Mononuclear cell (primary cell): Measurements from ENCODE around the gene MUC21. TPM values are rescaled to one million over a fixed set of nuclear protein-coding genes. Genes with fewer than 3 reads are reported as not detected.
"Not testable (repeated sequence)": the region's sequence is repeated elsewhere in the genome, so short reads cannot be mapped to it uniquely, and the experiment has no call there.

Experiments used
- H3K27me3 ChIP-seq: 2 replicates; pipeline ENCODE4 v1.6.0; 2011; ENCODE audit warnings: low read length, control low read depth; ENCODE audit not compliant: insufficient read depth
- H3K4me1 ChIP-seq: 2 replicates; pipeline ENCODE4 v1.5.1; 2011; ENCODE audit warnings: mild to moderate bottlenecking, low read length, control low read depth; ENCODE audit not compliant: insufficient read depth
- H3K4me3 ChIP-seq: 2 replicates; pipeline ENCODE4 v1.5.1; 2011; ENCODE audit warnings: mild to moderate bottlenecking, low read length, moderate library complexity
- H3K9me3 ChIP-seq: 2 replicates; pipeline ENCODE4 v1.5.1; 2011; ENCODE audit warnings: low read depth, mild to moderate bottlenecking, control low read depth, low read length
- total RNA-seq: library from RNA; depleted of rRNA; stranded (reverse); fragments of >200 nt; gene quantifications from one replicate; pipeline ENCODE4 v1.2.3, GENCODE V29; 2012

The MUC21 gene
- total RNA-seq, 1 donor = not detected

DNA sequence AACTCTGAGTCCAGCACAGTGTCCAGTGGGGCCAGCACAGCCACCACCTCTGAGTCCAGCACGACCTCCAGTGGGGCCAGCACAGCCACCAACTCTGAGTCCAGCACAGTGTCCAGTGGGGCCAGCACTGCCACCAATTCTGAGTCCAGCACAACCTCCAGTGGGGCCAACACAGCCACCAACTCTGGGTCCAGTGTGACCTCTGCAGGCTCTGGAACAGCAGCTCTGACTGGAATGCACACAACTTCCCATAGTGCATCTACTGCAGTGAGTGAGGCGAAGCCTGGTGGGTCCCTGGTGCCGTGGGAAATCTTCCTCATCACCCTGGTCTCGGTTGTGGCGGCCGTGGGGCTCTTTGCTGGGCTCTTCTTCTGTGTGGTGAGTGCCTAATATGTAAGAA, 3.8 kb downstream of the MUC21 start:
- Histone ChIP-seq H3K4me3 (no peak overlapping the region), H3K4me1 (no peaks in the 10 kb centered on the region), H3K27me3 (peaks cover 6% of the 10 kb centered on the region), H3K9me3 (no peaks in the 10 kb centered on the region)

DNA sequence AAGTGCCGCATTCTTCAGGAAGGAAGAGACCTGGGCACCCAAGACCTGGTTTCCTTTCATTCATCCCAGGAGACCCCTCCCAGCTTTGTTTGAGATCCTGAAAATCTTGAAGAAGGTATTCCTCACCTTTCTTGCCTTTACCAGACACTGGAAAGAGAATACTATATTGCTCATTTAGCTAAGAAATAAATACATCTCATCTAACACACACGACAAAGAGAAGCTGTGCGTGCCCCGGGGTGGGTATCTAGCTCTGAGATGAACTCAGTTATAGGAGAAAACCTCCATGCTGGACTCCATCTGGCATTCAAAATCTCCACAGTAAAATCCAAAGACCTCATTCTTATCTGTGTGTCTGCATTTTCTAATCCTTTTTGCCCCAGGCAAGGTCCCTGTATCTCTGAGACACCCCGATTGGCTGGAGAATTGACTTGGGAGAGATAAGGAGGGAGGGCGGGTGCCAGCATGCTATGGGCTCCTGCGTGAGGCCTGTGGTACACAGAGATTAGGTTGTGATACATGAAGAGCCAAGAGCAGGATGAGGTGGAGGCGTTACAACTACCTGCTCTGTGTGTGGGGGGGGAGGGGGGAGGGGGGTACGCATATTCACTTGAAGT, 4.8 kb downstream of the MUC21 start:
- Histone ChIP-seq H3K4me1 (no peaks in the 10 kb centered on the region), H3K4me3 (no peak overlapping the region), H3K27me3 (no peaks in the 10 kb centered on the region), H3K9me3 (no peaks in the 10 kb centered on the region)

DNA sequence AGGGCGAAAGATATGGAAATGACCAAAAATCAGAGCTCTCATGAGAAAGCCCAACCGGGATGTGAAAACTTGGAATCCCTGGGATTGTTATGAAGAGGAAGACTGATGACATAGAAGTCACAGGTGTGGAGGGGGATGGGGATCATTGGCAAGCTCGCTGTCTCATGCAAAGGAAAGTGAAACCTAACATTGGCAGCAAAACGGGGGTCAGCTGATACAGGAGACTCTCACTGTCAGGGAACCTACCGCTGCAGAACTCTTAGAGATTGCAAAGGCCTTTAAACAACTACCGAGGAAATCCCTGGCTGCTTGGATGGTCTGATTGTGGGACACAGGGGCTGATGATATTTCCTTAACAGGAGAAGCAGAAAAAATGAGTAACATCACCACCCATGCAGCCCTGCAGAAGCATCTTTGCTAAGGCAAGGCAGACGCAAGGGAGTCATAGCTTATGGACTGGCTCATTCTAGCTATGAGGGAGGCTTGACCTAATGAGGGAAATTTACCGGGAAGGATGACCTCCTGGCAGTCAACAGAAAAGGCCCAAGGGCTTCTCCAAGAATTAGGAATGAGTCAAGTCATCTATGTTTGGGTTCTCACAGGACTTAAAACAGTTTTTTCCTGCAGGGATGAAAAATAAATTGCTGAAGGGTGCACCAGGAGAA, 7.0 kb downstream of the MUC21 start:
- no peaks in the 10 kb centered on the region for H3K4me1 ChIP-seq
- H3K9me3 ChIP-seq = no peaks in the 10 kb centered on the region
- no peak overlapping the region for H3K4me3 ChIP-seq
- no peaks in the 10 kb centered on the region for H3K27me3 ChIP-seq

DNA sequence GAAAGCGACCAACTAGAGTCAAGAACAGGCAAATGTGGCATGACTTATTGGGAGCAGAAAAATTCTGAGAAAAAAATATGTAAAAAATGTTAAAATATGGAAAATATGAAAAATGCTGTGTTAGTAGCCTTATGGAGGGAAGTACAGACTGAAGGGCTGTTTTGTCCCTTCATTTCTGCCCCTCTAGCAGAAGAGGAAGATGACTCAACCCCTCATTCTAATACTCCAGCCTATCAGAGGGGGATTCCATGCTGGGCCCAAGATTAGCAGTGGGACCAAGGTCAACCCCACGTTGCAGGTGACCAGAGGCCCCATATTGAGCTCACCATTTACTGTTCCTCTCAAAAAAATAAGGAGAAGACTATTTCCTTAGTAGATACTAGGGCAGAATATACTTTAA, 8.4 kb downstream of the MUC21 start:
- H3K27me3 ChIP-seq = no peaks in the 10 kb centered on the region
- H3K4me3 ChIP-seq = no peak overlapping the region
- H3K4me1 ChIP-seq = no peaks in the 10 kb centered on the region

DNA sequence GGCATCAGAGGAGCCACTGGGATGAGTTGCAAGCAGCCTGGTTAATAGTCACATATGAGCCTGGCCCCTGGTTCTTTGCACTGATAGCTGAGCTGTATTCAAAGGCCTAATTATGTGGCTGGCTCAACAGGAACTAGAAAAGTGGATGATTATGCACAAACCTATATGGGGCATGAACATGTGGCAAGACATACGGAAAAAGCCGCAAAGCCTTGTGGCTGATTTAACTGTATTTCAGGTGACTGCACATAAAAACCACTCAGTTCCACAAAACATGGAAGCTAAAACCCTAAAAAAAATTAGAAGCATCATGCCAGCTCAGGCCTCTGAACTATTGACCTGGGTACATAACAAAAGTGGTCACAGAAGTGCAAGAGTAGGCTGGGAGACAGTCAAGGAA, 13.8 kb downstream of the MUC21 start:
- Histone ChIP-seq H3K4me1 (no peaks in the 10 kb centered on the region), H3K27me3 (no peaks in the 10 kb centered on the region), H3K4me3 (no peak overlapping the region), H3K9me3 (no peaks in the 10 kb centered on the region)

More for the DNA sequence above, 8.4 kb downstream of the MUC21 start:
- H3K9me3 ChIP-seq = no peaks in the 10 kb centered on the region

DNA sequence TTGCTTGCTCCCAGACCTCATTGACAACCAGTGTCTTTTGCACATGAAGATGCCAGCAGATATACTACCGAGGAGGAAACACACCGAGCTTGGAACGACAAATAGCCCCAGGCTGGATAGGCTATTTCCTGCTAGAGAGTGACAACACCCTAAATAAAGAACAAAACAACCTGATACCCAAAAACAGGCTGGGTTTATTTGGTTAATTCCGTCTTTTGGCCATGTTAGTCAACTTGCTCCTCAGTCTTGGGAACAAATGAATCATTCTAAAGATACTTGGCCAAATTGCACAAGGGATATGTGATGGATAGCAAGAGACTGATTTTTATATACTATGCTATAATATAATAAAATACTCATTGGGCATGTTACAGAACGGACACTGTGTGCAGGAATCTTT, 15.3 kb downstream of the MUC21 start:
- Histone ChIP-seq H3K9me3 (no peaks in the 10 kb centered on the region), H3K27me3 (no peaks in the 10 kb centered on the region), H3K4me3 (no peak overlapping the region), H3K4me1 (no peaks in the 10 kb centered on the region)

DNA sequence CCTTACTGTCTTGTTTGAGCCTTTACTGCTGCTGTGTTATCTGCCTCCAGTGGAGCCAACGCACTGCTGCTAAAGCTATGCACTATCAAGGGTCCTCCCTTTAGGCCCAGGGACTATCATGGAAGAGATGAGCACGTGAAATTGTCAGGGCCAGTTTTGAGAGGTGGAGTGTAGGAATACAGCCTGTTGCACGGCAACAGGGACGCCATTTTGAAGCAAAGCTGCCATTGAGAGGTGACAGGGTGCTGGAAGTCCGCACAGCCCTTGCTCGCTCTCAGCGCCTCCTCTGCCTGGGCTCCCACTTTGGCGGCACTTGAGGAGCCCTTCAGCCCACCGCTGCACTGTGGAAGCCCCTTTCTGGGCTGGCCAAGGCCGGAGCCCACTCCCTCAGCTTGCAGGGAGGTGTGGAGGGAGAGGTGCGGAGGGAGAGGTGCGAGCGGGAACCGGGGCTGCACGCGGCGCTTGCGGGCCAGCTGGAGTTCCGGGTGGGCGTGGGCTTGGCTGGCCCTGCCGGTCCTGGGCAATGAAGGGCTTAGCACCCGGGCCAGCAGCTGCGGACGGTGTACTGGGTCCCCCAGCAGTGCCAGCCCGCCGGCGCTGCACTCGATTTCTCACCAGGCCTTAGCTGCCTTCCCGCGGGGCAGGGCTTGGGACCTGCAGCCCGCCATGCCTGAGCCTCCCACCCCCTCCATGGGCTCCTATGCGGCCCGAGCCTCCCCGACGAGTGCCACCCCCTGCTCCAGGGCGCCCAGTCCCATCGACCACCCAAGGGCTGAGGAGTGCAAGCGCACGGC, 16.7 kb downstream of the MUC21 start:
- not testable (repeated sequence) for H3K4me3 ChIP-seq, H3K27me3 ChIP-seq, H3K4me1 ChIP-seq, H3K9me3 ChIP-seq

DNA sequence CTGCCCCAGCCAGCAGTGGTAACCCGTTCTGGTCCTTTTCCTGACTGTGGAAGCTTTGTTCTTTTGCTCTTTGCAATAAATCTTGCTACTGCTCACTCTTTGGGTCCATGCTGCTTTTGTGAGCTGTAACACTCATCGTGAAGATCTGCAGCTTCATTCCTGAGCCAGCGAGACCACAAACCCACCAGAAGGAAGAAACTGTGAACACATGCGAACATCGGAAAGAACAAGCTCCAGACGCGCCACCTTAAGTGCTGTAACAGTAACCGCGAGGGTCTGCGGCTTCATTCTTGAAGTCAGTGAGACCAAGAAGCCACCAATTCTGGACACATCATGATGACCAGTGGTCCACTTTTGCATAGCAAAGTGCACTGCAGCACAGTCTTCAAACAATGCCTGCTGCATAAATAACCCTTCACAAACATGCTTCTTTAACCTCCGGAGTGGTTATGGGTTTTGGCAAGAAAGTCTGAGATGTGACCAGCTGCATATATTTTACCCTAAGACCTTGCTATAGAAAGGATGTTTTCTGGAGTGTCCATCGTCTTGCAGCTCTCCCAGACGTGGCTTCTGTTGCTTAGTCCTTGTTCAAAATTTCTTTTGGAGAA, 17.9 kb downstream of the MUC21 start:
- Histone ChIP-seq H3K27me3 (no peaks in the 10 kb centered on the region), H3K4me1 (no peaks in the 10 kb centered on the region), H3K9me3 (no peaks in the 10 kb centered on the region), H3K4me3 (no peak overlapping the region)

DNA sequence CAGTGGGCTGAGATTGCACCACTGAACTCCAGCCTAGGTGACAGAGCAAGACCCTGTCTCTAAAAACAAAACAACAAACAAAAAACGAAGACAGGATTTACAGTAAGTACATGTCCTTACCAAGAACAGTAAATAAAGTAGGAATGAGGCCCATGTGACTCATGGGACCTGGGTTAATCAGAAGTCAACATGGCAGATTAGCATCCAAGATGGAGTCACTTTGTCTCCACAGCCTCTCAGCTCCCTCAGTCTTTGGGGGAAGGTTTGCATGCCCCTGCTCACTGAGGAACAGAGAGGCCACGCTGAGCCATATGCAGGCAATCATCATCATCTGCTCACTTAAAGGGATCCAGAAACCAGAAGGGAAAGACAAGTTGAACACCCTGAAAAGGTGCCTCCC, 19.0 kb downstream of the MUC21 start:
- H3K4me1 ChIP-seq = no peaks in the 10 kb centered on the region
- H3K9me3 ChIP-seq = no peaks in the 10 kb centered on the region
- H3K4me3 ChIP-seq = no peak overlapping the region
- no peaks in the 10 kb centered on the region for H3K27me3 ChIP-seq

DNA sequence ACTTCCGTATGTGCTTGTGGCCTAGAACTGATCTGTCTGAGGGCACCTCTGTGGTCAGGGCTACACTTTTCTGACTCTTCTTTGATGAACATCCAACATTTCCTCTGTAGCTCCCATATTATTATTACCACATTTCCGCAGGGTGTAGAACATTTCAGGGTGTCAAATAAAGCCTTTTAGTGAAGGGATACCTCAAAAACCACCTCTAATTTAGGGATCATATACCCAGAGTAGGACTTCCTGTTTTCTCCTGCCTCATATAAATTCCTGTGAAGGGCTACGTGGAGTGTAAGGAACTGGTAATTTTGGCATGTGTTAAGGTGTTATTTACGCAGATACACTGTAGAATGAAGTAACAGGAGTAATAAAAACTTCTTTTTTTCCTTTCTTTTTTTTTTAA, 21.3 kb downstream of the MUC21 start:
- no peaks in the 10 kb centered on the region for H3K27me3 ChIP-seq
- no peaks in the 10 kb centered on the region for H3K9me3 ChIP-seq
- H3K4me3 ChIP-seq = no peak overlapping the region
- no peaks in the 10 kb centered on the region for H3K4me1 ChIP-seq

DNA sequence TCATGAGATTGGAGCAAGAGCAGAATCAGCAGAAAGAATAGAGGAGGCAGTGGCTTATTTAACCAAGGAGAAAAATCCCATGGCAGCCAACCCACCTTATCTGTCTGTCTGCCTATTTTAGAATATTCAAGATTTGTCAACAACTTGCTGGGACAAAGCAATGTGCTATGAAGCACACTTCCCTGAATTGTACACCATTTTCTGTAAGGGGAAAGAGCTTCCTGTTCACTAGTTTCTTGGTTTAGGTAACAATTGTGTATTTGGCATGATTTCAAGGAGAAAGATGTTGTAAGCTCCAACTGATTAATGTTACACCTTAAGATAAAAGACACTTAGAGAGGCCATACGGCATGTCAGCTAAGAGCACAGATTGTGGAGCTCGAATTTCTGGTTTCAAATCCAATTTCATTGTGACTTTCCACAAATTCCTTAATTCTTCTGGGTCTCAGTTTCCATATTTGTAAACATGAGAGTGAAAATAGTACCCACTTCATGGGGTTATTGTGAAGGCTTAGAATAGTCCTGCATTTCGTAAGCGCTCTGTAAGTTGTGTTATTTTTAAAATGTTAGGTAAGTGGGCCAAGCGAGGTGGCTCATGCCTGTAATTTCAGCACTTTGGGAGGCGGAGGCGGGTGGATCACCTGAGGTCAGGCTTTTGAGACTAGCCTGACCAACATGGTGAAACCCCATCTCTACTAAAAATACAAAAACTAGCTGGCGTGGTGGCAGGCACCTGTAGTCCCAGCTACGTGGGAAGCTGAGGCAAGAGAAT, 21.9 kb downstream of the MUC21 start:
- no peaks in the 10 kb centered on the region for H3K4me1 ChIP-seq
- no peaks in the 10 kb centered on the region for H3K27me3 ChIP-seq
- no peak overlapping the region for H3K4me3 ChIP-seq
- no peaks in the 10 kb centered on the region for H3K9me3 ChIP-seq

DNA sequence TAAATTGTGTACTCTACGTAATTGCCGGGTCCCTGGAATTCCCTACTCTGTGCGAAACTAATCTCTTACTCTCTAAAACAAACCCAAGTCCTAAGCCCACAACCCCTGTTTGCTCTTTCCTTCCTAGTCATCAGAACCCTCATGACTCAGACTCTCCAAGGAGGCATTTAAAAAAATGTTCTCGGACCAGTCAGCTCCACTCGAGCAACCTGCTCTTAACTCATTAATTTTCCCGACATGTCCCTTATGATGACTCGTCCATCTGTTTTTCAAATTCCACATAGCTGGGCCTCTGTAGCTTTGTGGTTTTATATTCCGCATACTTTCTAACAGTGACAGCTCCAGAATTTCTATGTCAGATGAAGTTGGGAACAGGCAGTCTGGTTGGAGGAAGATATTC, 24.2 kb downstream of the MUC21 start:
- Histone ChIP-seq H3K4me3 (no peak overlapping the region), H3K27me3 (no peaks in the 10 kb centered on the region), H3K4me1 (no peaks in the 10 kb centered on the region), H3K9me3 (no peaks in the 10 kb centered on the region)

DNA sequence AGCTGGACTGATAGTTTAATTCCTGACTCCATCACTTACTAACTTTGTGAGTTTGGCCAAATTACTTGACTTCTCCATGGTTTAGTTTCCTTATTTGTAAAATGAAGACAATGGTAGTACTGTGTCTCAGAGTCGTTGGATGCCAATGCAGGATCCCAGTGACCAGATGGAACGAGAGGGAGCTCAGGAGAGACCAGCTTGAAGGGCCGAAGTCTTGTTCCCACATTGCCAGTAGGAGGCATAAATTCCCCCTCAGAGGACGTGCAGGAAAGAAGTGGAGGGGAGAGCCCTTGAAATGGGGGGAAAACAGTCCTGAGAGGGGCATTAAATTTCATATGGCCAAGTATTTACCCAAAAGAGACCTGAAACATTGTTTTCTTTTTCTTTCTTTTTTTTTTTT, 24.6 kb downstream of the MUC21 start:
- no peaks in the 10 kb centered on the region for H3K4me1 ChIP-seq
- H3K9me3 ChIP-seq = no peaks in the 10 kb centered on the region
- no peaks in the 10 kb centered on the region for H3K27me3 ChIP-seq
- no peak overlapping the region for H3K4me3 ChIP-seq

DNA sequence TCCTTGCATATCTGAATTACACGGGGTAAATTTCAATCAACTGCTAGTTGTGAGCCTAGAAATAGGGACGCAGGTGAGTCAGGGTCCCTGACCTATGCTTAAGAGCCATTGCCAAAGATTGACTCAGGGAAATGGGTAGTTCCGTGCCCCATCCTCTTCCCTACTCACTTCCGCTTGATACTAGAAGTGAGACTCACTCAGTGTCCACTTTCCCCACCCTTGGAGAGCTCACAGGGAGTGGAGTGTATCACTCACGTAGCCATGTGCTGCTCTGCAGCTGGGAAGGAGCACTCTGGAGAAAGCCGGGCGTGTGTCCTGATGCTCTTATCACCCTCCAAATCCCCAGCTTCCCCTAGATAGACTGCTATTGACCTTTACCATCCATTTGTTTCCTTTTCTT, 26.2 kb downstream of the MUC21 start:
- Histone ChIP-seq H3K9me3 (no peaks in the 10 kb centered on the region), H3K4me1 (no peaks in the 10 kb centered on the region), H3K27me3 (peaks cover 3% of the 10 kb centered on the region), H3K4me3 (no peak overlapping the region)
